Cardiac fibroblast (primary cell): ENCODE measurements around the gene PTPN2.
A peak's percentile ranks its signal among the peaks of the same experiment; 100 is the strongest.

Source experiments
- DNase-seq, 2 donors: peaks; one replicate each; pipeline versions ENCODE4 v3.0.0 to v3.0.0-alpha.2; 2010; ENCODE audit warnings: low read depth in 2 of 2
- H3K4me3 ChIP-seq, 2 donors: replicated peaks in 1 of 2; 1 replicate in 1 of 2; 2 replicates in 1 of 2; pipeline ENCODE4 v1.5.1; 2011; ENCODE audit warnings: low read depth in 2 of 2, low read length in 2 of 2, mild to moderate bottlenecking in 2 of 2, moderate library complexity in 1 of 2
- CTCF ChIP-seq: IDR thresholded peaks from one replicate; pipeline ENCODE4 v1.5.1; 2011; ENCODE audit warnings: low read depth, mild to moderate bottlenecking, low read length, inconsistent platforms

PTPN2 gene

DNA sequence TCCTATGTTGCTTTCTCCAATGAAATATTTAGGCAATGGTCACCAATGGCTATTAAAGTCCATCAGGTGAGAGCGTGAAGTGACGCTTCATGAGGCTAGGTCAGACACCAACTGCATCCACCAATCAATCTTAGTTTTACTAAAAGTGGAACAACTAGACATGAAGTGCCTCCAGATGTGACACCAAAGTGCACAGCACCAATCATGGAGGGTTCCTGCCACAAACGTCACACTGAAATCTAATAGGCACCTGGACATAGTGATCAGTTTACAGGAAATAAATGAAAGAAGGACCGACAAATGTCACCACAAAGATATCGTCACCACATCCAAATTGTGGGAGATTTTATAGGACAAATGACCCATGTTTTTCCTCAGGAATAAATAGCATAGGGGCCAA lies 110.7 kb downstream of the PTPN2 start:
- no peak for DNase-seq
- H3K4me3 ChIP-seq = no peak overlapping the region
- TF ChIP-seq CTCF = no peak

GRCh38 chr18:12772111-12772510 lies 111.9 kb downstream of the PTPN2 start:
- TF ChIP-seq CTCF = no peak
- H3K4me3 ChIP-seq = no peak overlapping the region
- no peak for DNase-seq

DNA sequence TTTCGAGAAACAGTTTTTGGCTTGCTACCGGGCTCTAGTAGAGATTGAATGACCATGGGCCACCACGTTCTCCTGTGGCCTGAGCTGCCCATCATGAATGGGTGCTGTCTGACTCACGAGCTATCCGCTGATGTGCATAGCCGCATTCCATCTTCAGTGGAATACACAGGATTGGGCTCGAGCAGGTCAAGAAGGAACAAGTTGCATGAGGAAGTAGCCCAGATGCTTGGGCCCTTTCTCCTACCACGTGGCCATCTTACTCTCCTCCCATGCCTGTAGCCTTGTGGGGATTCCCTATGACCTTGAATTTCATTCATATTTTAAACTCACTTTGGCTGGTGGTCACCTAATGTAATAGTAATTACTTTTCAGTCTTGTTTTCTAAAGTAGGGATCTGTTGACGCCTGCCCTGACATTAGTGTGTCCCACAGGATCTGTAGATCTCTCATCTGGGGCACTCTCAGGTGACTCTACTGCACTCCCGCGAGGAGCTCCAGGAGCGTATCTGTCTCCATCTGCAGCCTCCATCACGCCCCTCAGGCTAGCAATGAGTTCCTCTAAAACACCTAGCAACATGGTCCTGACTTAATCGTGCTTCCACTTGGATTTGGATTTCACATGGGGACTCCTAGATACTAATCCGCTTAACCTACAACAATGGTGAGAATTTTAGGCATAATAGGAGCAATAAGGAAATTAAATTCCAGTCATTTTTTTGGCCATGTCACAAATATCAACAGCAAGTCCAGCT lies 113.4 kb downstream of the PTPN2 start:
- no peak for TF ChIP-seq CTCF
- DNase-seq = no peak
- H3K4me3 ChIP-seq = no peak overlapping the region

DNA sequence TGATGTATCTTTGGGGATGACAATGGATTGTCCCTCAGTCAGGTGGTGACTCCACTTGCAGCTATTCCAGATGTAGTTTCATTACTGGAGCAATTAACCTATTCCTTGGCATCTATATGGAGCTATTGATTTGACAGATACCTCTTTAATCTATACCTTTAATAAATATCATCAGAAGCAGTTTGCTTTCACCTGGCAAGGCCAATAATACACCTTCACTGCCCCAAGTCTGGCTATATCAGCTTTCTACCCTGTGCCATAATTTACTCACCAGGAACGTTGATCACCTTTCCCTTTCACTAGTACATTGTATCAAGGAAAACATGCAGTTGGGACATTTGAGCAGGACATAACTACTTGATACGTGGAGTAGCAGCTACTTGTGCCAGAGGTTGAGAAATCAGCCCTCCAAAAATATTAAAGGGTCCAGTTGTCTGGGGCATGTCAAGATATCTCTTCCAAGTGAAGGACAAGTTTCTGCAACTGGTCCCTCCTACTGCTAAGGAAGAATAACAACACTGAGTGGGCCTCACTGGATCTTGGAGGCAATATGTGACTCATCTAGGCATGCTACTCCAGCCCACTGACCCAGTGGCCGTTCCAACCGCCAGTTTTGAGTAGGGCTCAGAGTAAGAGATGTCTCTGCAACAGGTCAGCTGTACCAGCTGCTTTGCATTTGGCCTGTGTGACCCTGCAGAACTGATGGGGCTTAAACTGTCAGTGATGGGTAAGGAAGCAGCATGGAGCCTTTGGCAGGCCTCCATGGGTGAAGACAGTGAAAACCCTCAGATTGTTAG lies 114.2 kb downstream of the PTPN2 start:
- no peak for TF ChIP-seq CTCF
- DNase-seq = no peak
- no peak overlapping the region for H3K4me3 ChIP-seq

GRCh38 chr18:12769136-12769535 lies 114.9 kb downstream of the PTPN2 start:
- no peak overlapping the region for H3K4me3 ChIP-seq
- no peak for TF ChIP-seq CTCF
- DNase-seq = no peak

GRCh38 chr18:12768625-12769024 lies 115.4 kb downstream of the PTPN2 start:
- no peak overlapping the region for H3K4me3 ChIP-seq
- peak; percentile 18 to 69 for DNase-seq
- TF ChIP-seq CTCF = no peak
